ENCODE measurements around the gene PDE4D.

DNA sequence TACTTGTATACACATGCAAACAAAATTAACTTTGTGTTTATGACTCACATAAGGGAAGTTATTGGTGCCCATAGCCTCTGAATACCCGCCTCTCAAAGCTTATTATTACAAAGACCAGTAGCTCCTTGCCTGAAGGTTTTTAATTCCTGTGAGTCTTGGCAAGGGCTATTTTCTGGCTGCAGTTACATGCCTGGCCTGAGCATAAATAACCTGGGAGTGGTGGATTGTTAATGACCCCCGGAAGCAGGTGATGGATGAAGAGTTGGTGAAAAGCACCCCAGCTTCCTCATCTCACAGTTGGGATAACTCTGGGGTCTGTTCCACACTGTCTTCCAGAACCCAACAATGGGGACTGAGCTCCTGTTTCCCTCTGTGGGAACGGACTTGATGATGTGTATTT lies 594.5 kb downstream of the PDE4D start:
- TF ChIP-seq SUZ12 (IDR thresholded peaks at IDR 0.05; ENCODE audit: extremely low read depth, insufficient read depth, insufficient read length) (no peak), ZNF274 (IDR thresholded peaks at IDR 0.05; ENCODE audit: low read depth, low read length) (no peak), YY1 (IDR thresholded peaks at IDR 0.05; ENCODE audit: insufficient read depth, insufficient read length) (no peak)

Data from NT2/D1 (cell line).